H1 (cell line): ENCODE results near the gene SEL1L.

Experiments
- GABPA ChIP-seq: IDR thresholded peaks from 2 replicates; pipeline ENCODE4 v1.6.1; 2011; ENCODE audit warnings: mild to moderate bottlenecking, low read length, moderate library complexity, borderline replicate concordance; ENCODE audit not compliant: insufficient read depth
- NRF1 ChIP-seq: IDR thresholded peaks from 2 replicates; pipeline ENCODE4 v1.6.1; 2011; ENCODE audit warnings: mild to moderate bottlenecking, low read depth, low read length, improper control_type of control experiment
- ZNF274 ChIP-seq: IDR thresholded peaks from 2 replicates; pipeline ENCODE4 v1.7.0; 2012; ENCODE audit warnings: low read length, borderline replicate concordance; ENCODE audit errors: extremely low read depth
- TF ChIP-seq, protein P1 (sequence below), 3 experiments: IDR thresholded peaks; 1 replicate in 2 of 3; 2 replicates in 1 of 3; pipeline versions ENCODE4 v1.5.1 to v1.6.1; 2011; ENCODE audit warnings: low read length in 3 of 3, mild to moderate bottlenecking in 3 of 3, inconsistent platforms in 2 of 3, low read depth in 1 of 3, moderate library complexity in 1 of 3; ENCODE audit not compliant: insufficient read depth in 1 of 3; ENCODE audit errors: control extremely low read depth in 1 of 3

- TF ChIP-seq NRF1 = no peak
- TF ChIP-seq, protein P1, sequence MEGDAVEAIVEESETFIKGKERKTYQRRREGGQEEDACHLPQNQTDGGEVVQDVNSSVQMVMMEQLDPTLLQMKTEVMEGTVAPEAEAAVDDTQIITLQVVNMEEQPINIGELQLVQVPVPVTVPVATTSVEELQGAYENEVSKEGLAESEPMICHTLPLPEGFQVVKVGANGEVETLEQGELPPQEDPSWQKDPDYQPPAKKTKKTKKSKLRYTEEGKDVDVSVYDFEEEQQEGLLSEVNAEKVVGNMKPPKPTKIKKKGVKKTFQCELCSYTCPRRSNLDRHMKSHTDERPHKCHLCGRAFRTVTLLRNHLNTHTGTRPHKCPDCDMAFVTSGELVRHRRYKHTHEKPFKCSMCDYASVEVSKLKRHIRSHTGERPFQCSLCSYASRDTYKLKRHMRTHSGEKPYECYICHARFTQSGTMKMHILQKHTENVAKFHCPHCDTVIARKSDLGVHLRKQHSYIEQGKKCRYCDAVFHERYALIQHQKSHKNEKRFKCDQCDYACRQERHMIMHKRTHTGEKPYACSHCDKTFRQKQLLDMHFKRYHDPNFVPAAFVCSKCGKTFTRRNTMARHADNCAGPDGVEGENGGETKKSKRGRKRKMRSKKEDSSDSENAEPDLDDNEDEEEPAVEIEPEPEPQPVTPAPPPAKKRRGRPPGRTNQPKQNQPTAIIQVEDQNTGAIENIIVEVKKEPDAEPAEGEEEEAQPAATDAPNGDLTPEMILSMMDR (IDR thresholded peaks at IDR 0.05; ENCODE audit: control extremely low read depth in 1 of 3, insufficient read depth in 1 of 3, low read depth in 1 of 3, low read length in 3 of 3) = no peak
- TF ChIP-seq GABPA = no peak
- no peak for TF ChIP-seq ZNF274
Measured at GRCh38 chr14:81432219-81432661, 101.4 kb downstream of the SEL1L start.
